ENCODE measurements around the gene PRSS23. TPM values are rescaled to one million over a fixed set of nuclear protein-coding genes. Genes with fewer than 3 reads are reported as not detected.

The PRSS23 gene
- total and polyA plus RNA-seq, 12 donors = 5.1 to 49.4 (median 28.8) TPM

DNA sequence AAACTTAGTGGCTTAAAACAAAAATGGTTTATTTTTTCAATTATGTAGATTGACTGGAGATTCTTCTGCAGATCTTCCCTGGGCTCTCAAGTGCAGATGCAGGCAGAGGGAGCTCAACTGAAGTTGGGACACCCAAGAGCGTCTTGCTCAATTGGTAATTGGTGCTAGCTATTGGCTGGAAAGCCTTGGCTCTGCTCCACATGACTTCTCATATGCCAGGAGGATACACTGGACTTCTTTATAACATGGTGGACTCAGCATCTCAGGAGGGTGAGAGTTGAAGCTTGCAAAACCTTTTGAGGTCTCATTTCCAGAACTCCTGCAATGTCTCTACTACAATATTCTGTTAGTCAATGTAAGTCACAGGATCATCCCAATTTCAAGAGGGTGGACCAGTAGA is 42.2 kb upstream of the PRSS23 start:
- intact Hi-C loops (cut with DNase I) = no loop called here
- DNase-seq = no peak
- 86 to 100% (median 90%) methylated on average over 1 of the region's 1 CpG for WGBS, 4 donors

DNA sequence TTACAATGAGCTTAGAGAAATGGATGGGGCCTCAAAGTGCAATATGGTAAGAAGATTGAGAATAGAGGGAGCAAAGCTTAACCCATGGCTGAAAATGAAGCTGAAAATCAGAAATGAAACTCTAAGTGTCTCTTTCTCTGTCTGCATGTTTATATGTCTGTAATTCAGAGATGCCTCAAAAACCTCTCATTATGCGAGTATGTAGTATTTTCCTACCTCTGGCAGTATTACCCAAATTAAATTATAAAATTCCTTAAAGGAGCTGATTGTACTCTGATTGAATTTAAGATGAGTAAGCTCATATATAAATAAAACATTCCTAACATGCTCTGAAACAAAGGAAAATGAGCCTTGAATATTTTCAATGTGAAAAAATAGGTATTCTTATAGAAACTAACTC is 39.8 kb upstream of the PRSS23 start:
- Histone ChIP-seq H3K36me3 (replicated peaks in 1 of 2) (no peaks in the 10 kb centered on the region), H3K27me3 (no peaks in the 10 kb centered on the region), H3K9me3 (replicated peaks in 1 of 3) (no peaks in the 10 kb centered on the region), H3K4me1 (replicated peaks in 1 of 2) (no peaks in the 10 kb centered on the region), H3K4me3 (no peak overlapping the region), H3K27ac (no peak overlapping the region)
- no peak for DNase-seq
- intact Hi-C loops (cut with DNase I) = no loop called here
- no peak for TF ChIP-seq POLR2A (IDR thresholded peaks at IDR 0.05)
- TF ChIP-seq, protein P1, sequence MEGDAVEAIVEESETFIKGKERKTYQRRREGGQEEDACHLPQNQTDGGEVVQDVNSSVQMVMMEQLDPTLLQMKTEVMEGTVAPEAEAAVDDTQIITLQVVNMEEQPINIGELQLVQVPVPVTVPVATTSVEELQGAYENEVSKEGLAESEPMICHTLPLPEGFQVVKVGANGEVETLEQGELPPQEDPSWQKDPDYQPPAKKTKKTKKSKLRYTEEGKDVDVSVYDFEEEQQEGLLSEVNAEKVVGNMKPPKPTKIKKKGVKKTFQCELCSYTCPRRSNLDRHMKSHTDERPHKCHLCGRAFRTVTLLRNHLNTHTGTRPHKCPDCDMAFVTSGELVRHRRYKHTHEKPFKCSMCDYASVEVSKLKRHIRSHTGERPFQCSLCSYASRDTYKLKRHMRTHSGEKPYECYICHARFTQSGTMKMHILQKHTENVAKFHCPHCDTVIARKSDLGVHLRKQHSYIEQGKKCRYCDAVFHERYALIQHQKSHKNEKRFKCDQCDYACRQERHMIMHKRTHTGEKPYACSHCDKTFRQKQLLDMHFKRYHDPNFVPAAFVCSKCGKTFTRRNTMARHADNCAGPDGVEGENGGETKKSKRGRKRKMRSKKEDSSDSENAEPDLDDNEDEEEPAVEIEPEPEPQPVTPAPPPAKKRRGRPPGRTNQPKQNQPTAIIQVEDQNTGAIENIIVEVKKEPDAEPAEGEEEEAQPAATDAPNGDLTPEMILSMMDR (IDR thresholded peaks at IDR 0.05) = no peak
- WGBS, 4 donors = 83 to 100% (median 87%) methylated on average over 1 of the region's 1 CpG

More for the DNA sequence above, 42.2 kb upstream of the PRSS23 start:
- Histone ChIP-seq H3K4me1 (replicated peaks in 1 of 2) (no peaks in the 10 kb centered on the region), H3K27ac (no peak overlapping the region), H3K4me3 (no peak overlapping the region), H3K27me3 (no peaks in the 10 kb centered on the region), H3K36me3 (replicated peaks in 1 of 2) (no peaks in the 10 kb centered on the region), H3K9me3 (replicated peaks in 1 of 3) (no peaks in the 10 kb centered on the region)
- no peak for TF ChIP-seq POLR2A (IDR thresholded peaks at IDR 0.05)
- TF ChIP-seq, protein P1 (IDR thresholded peaks at IDR 0.05) = no peak

DNA sequence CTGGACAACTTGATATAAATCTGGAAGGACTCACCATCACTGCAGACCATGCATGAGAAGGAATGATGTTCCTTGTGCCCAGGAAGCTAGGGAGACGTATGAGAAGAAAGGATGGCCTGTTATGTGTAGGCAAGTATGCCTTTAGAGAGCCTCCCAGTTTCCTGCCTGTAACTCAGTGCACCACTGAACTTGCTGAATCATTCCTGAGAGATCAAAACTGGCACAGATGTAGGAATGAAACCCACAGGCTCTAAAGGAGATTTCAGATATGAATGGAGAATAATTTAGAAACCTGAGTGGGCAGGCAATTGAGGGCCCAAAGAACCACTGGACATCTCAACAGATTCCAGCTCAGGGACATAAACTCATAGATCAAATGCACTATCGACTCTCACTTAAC is 38.4 kb upstream of the PRSS23 start:
- no peak for DNase-seq
- H3K4me1 ChIP-seq (replicated peaks in 1 of 2) = no peaks in the 10 kb centered on the region
- 67 to 87% (median 69%) methylated on average over 2 of the region's 2 CpGs for WGBS, 4 donors
- H3K4me3 ChIP-seq = no peak overlapping the region
- intact Hi-C loops (cut with DNase I) = no loop called here
- H3K36me3 ChIP-seq (replicated peaks in 1 of 2) = no peaks in the 10 kb centered on the region
- H3K27ac ChIP-seq = no peak overlapping the region
- TF ChIP-seq POLR2A (IDR thresholded peaks at IDR 0.05) = no peak
- TF ChIP-seq, protein P1 (IDR thresholded peaks at IDR 0.05) = no peak
- H3K27me3 ChIP-seq = no peaks in the 10 kb centered on the region
- no peaks in the 10 kb centered on the region for H3K9me3 ChIP-seq (replicated peaks in 1 of 3)

DNA sequence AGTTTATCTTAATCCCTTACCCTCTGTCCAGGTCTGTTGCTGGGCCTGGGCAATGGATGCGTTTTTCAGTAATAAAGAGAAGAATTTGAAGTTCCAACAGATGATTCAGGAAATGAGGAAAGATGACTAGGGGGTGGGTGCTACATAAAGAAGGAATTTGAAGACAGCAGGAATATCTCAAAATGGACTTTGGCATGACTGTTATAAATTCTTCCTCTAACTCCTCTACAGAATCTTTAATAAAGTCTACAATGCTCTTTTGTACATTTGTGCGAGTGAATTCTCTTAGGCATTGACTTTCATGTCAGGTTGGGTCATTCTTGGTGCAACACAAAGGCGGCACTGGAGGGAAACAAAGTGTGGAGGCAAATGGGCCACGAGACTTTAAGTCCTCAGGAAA is 35.1 kb upstream of the PRSS23 start:
- H3K4me1 ChIP-seq (replicated peaks in 1 of 2) = peaks cover 0 to 13% of the 10 kb centered on the region in 2 donors
- DNase-seq = no peak
- 79 to 88% (median 82%) methylated on average over 4 of the region's 4 CpGs for WGBS, 4 donors

More for the DNA sequence above, 35.1 kb upstream of the PRSS23 start:
- Histone ChIP-seq H3K27ac (no peak overlapping the region), H3K36me3 (replicated peaks in 1 of 2) (no peaks in the 10 kb centered on the region), H3K9me3 (replicated peaks in 1 of 3) (no peaks in the 10 kb centered on the region), H3K4me3 (no peak overlapping the region), H3K27me3 (no peaks in the 10 kb centered on the region)
- intact Hi-C loops (cut with DNase I) = no loop called here
- no peak for TF ChIP-seq POLR2A (IDR thresholded peaks at IDR 0.05)
- TF ChIP-seq, protein P1 (IDR thresholded peaks at IDR 0.05) = no peak
